ENCODE results near the gene RPH3AL.
"Not testable (repeated sequence)": the region's sequence is repeated elsewhere in the genome, so short reads cannot be mapped to it uniquely, and the experiment has no call there.

The RPH3AL gene

GRCh38 chr17:378068-378467 lies 25.5 kb upstream of the RPH3AL start:
- DNase-seq, result no peak

DNA sequence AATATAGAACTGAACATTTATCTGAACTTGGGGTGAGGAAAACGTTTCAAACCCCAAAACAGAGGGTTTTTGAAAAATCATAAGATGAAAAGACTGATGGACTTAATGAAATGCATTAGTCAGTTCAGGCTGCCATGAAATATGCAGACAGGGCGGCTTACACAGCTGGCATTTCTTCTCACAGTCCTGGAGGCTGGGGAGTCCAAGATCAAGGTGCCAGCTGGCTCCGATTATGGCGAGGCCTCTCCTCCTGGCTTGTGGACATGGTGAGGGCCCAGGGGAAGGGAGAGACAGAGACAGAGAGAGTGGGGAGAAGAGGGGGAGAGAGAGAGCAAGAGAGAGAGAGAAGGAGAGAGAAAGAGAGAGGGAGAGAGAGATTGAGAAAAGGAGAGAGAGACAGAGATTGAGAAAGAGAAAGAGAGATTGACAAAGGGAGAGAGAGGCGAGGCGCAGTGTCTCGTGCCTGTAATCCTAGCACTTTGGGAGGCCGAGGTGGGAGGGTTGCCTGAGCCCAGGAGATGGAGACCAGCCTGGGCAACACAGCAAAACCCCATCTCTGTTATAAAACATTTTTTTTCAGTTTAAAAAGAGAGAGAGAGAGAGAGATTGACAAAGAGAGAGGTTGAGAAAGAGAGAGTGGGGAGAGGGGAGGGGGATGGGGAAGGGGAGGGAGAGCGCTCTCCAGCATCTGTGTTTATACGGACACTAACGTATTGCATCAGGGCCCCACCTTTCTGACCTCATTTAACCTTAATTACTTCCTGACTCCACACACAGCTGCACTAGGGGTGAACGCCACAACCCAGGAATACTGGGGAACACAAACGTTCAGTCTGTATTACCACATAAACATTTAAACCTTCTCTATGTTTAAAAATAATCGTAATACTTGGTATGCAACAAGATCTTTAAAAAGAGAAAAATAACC lies 24.6 kb upstream of the RPH3AL start:
- DNase-seq, result no peak

DNA sequence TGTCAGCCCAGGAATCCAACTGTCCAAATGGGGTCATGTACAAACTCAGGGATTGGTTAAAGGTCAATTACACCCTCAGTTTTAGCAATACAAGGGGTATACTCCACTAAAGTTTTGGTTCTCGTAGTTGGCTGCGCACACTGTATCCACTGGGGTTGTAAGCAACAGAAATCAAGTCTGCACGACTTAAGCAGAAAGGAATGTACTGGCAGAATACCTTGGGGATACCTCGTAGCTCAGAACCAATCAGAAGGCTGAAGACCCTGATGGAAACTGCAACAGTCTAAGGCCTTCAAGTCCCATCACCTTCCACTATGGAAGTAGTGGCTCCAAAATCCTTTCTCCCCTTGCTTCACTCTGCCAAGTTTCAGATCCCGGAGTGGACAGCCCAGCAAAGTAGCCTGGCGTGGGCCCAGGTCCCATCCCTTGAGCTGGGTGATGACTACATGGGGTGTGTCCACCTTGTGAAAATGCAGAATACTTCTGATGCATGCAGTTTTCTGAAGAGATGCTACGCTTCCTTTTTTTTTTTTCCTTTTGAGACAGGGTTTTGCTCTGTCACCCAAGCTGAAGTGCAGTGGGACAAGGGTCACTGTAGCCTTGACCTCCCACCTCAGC lies 21.1 kb upstream of the RPH3AL start:
- no peak for DNase-seq

DNA sequence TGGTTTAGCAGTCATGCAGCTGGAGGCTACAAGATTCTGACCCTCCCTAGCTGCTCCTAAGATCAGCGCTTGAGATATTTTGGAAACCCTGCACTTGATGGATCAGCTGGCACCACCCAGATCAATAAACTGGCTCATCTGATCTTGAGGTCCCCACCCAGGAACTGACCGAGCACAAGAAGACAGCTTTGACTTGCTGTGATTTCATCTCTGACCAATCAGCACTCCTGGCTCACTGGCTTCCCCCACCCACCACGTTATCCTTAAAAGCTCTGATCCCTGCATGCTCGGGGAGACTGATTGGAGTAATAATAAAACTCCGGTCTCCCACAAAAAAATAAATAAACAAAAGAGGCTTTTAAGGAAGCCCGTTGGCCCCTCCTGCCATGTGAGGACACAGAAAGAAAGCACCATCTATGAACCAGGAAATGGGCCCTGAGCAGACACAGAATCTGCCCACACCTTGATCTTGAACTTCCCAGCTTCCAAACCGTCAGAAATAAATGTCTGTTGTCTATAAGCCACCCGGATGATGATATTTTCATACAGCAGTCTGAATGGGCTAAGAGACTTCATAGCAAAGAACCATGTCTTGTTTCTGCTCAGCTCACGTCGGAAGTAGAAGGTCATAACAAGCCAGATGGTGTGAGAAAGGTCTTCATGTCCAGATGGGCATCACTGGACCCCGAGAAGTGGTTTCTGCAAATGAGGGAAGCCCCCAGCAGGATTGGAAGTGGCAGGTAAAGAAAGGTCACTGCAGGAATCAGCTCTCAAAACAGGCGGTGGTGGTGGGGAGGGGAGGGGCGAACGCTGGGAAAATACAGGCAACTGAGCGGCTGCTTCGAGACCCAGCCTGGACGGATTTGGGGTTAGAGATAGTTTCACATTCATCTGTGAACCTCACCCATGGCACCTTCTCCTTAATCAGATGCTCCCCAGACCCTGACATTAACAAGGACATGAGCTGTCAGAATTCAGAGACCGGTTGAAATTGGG lies 19.8 kb upstream of the RPH3AL start:
- no peak for DNase-seq

DNA sequence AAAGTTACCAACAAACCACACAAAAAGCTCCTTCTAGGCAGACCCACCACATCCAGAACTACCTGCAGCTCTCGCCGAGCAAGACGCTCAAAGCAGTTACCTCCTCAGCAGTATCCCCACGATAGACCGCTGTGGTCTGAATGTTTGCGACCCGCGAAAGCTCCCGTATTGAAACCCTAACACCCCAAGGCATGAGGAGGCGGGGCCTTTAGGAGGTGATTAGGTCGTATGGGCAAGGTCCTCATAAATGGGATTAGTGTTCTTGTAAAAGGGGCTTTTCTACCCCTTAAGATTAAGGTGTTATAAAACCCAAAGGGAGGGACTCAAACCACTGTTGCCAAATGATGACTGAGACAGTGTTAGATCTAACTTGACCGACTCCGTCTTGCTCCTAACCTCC lies 19.0 kb upstream of the RPH3AL start:
- DNase-seq, result no peak

DNA sequence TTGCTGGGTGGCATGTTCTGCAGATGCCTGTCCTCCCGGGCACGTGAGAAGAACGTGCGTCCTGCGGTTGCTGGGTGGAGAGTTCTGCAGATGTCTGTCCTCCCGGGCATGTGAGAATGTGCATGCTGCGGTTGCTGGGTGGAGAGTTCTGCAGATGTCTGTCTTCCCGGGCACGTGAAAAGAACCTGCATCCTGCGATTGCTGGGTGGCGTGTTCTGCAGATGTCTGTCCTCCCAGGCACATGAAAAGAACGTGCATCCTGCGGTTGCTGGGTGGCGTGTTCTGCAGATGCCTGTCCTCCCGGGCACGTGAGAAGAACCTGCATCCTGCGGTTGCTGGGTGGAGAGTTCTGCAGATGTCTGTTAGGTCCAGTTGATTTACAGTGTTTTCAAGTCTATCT lies 15.0 kb upstream of the RPH3AL start:
- not testable (repeated sequence) for DNase-seq

DNA sequence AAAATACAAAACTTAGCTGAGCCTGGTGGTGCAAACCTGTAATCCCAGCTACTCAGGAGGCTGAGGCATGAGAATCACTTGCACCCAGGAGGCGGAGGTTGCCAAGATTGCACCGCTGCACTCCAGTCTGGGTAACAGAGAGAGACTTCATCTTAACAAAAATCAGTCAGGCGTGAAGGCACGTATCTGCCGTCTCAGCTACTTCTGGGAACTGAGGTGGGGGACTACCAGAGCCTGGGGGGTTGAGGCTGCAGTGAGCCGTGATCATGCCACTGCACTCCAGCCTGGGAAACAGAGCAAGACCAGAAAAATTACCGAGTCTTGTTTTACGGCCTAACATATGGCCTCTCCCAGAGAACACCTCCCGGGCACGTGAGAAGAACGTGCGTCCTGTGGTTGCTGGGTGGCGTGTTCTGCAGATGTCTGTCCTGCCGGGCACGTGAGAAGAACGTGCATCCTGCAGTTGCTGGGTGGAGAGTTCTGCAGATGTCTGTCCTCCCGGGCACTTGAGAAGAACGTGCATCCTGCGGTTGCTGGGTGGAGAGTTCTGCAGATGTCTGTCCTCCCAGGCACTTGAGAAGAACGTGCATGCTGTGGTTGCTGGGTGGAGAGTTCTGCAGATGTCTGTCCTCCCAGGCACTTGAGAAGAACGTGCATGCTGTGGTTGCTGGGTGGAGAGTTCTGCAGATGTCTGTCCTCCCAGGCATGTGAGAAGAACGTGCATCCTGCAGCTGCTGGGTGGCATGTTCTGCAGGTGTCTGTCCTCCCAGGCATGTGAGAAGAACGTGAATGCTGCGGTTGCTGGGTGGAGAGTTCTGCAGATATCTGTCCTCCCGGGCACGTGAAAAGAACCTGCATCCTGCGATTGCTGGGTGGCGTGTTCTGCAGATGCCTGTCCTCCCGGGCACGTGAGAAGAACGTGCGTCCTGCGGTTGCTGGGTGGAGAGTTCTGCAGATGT lies 14.3 kb upstream of the RPH3AL start:
- not testable (repeated sequence) for DNase-seq

- DNase-seq, result no peak
Observed at GRCh38 chr17:364766-365165, 12.2 kb upstream of the RPH3AL start.

DNA sequence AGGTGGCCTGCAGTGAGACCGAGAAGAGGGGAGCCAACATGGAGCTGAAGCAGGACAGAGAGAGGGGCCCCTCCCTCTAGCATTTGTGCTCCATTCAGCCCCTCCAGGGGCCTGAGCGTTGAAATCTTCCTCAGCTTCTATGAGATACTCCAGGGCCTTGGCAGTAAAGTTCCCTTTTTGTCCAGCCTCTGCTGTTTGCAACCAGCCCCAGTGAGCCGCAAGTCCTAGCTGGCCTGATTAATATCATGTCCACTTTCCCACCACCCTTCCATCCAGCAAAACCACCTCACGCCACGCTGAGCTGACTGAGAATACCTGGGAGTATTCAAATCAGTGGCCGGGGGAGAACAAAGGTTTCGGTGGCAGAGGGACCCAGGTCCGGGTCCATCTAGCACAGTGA lies 11.7 kb upstream of the RPH3AL start:
- no peak for DNase-seq

DNA sequence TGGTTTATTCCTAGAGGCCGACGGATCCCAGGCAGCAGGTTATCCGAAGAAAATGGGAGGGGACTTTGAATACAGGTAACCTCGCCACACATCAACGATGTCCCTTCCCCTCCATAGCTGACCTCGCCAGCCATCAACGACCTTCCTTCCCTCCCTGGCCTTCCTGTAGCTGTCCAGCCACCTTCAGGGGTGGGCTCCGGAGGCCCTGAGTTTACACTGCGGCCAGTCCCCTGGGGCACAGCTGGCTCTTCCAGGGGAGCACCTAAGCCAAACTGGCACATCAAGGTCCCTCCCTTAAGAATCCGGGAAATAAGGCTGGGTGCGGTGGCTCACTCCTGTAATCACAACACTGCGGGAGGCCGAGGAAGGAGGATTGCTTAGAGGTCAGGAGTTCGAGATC lies 10.1 kb upstream of the RPH3AL start:
- DNase-seq, result no peak

DNA sequence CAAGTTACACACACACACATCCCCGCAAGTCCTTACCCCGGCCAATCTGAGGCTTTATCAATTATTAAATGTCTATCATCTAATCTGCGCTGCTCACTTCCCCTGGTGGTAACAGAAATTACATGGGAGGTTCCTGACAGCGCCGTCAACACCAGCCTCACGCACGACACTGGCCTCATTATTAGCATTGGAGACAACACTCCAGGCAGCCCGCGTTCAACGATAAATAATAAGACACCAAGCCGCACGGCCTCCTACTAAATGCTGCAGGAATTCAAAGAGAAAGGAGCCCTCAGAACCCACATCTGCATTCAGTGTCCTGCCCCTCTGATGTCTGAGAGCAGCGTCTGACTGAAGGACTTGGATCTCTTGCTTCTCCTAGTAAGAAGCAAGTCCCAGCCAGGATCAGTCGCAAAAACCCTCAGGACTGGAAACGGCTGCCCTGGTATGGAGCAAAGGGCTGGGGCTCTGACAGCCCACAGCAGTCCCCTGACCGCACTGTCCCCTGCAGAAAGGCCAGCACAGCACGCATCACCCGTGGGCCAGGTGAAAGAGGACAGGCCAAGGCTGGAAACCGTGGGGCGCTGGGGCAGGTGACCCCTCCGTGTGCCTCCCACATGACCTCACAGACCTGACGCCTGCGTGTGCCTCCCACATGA lies 7.6 kb upstream of the RPH3AL start:
- DNase-seq, result no peak

DNA sequence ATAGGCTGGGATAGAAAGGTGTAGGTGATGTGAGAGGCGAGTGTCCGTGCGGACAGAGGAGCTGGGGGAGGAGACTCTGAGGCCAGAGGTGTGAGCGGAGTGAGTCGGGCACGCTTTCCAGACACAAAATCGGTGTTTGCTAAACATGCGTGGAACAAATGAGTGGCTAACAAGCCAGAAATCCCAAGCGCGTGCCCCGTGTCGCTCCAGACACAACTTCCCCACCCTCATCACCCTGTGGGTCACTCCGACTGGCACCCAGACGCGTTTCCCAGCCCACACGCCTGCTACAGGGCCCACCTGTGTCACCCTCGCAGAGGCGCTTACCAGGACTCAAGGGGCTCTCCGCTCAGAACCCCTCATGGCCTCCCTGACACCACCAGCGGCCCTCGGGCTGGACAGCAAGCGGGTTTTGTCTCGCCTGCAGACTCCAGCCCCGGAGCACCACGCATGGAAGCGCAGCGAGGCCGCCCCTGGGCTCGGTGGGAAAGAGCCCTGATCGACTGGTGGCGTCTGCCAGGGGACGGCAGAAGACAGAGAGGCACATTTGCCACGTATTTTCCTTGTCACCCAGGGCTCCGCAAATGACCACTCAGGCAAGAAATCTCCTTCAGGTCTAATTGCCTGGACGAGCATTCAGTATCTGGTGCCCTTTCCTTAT lies 6.0 kb upstream of the RPH3AL start:
- no peak for DNase-seq

GRCh38 chr17:357644-358043 lies 5.0 kb upstream of the RPH3AL start:
- no peak for DNase-seq

DNA sequence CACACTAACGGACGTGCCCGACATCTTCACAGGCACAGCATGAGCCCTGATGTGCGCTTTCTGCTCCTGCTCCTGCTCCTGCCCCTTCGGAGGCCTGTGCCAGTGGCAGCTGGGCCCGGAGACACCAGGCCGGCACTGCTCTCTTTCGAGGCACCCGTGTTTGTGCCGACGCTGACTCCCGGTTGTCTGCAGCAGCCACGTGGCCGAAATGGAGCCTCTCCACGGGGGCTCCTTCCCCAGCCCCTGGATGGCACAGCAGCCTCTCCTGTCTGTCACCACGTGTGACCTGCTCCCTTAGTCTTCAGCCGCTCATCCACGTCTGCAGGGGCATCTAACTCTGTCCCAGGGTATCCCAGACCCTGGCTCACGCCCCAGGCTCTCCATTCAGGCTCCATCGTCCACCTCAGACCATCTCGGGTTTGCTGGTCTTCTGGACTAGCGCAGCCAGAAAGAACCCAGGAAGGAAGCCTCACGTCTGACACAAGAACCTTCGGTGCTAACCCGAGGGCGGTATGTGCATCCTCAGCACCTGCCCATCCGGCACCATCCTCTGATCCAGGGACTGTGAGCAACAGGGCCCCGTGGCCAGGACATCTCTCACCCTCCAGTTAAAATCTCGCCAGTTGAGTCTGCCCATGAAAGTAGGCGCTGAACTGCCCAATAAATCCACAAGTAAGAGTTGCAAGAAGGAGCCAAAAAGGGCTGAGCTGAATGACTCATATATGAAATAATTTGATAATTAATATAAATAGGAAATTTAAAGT lies 4.2 kb upstream of the RPH3AL start:
- no peak for DNase-seq

GRCh38 chr17:354651-355556 lies 2.3 kb upstream of the RPH3AL start:
- DNase-seq, result no peak

DNA sequence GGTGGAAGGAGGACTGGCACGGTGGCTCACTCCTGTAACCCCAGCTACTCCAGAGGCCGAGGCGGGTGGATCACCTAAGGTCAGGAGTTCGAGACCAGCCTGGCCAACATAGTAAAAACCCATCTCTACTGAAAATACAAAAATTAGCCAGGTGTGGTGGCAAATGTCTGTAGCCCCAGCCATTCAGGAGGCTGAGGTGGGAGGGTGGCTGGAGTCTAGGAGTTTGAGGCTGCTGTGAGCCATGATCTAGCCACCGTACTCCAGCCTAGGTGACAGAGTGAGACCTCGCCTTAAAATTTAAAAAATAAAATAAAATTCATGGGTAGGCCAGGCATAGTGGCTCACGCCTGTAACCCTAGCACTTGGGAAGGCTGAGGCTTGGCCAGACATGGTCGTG lies 1.2 kb upstream of the RPH3AL start:
- DNase-seq, result no peak

DNA sequence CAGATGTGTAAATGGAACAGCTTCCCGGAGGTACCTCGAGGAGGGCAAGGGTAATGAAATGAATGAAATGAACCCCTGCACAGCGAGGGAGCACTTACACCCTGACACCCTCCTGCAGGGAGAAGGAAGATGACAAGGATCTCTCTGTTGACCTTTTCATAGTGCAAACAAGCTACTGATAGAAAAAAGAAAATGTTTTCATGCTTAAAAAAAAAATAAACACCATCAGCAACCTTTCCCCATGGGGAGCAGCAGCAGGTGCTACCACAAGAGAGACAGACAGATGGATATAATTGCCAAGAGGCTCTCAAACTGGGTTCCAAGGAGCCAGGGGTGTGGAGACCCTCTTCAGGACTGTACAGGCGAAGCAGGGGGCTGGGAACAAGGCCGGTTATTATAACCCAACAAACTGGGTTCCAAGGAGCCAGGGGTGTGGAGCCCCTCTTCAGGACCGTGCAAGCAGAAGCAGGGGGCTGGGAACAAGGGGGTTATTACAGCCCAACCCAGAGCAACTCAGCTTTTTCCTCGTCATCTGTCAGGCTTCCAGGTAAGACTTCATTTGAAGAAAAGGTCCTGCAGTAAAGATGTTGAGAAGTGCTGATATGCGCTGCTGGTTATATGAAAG lies 718 bp upstream of the RPH3AL start:
- no peak for DNase-seq

GRCh38 chr17:351875-352420 lies 659 bp downstream of the RPH3AL start:
- DNase-seq, result no peak

Measured in SW 1271 (cell line).